NCI-H2227 treated with DMSO at 0.1 percent for 48 hours (cell line): ENCODE measurements around the gene SPEF2.

Source experiments
- DNase-seq: peaks from one replicate; lab custom pipeline; 2025; lab: John Stamatoyannopoulos, UW

Gene SPEF2

GRCh38 chr5:35617435-35618303, at the start of gene SPEF2:
Gene SPEF2, plus strand, starts transcription at chr5:35617863. Its CDS starts 135 bp downstream, at chr5:35617998.
- peak; percentile 93 for DNase-seq

GRCh38 chr5:35575578-35575977, 42.1 kb upstream of the SPEF2 start:
- DNase-seq: no peak

GRCh38 chr5:35587419-35587818, 30.2 kb upstream of the SPEF2 start:
- no peak for DNase-seq

- no peak for DNase-seq
These were observed 24.3 kb upstream of the SPEF2 start for GRCh38 chr5:35593338-35593737.

- no peak for DNase-seq
These were observed 18.8 kb upstream of the SPEF2 start for GRCh38 chr5:35598707-35599370.

GRCh38 chr5:35600591-35600990, 17.1 kb upstream of the SPEF2 start:
- no peak for DNase-seq

GRCh38 chr5:35608881-35609779, 8.5 kb upstream of the SPEF2 start:
- DNase-seq: no peak

GRCh38 chr5:35617060-35617434, 616 bp upstream of the SPEF2 start:
- DNase-seq: no peak

GRCh38 chr5:35618304-35618636, 607 bp downstream of the SPEF2 start:
- DNase-seq: no peak

- no peak for DNase-seq
These were observed 1.1 kb downstream of the SPEF2 start for GRCh38 chr5:35618781-35619180.

GRCh38 chr5:35622974-35623373, 5.3 kb downstream of the SPEF2 start:
- no peak for DNase-seq

GRCh38 chr5:35623991-35624390, 6.3 kb downstream of the SPEF2 start:
- no peak for DNase-seq

GRCh38 chr5:35626108-35626507, 8.4 kb downstream of the SPEF2 start:
- no peak for DNase-seq

GRCh38 chr5:35626553-35626952, 8.9 kb downstream of the SPEF2 start:
- DNase-seq: no peak

GRCh38 chr5:35634326-35634725, 16.7 kb downstream of the SPEF2 start:
- no peak for DNase-seq

GRCh38 chr5:35640623-35641022, 23.0 kb downstream of the SPEF2 start:
- DNase-seq: no peak

- DNase-seq: no peak
These were observed 26.9 kb downstream of the SPEF2 start for GRCh38 chr5:35644543-35644942.

GRCh38 chr5:35647128-35647527, 29.5 kb downstream of the SPEF2 start:
- DNase-seq: no peak

GRCh38 chr5:35647712-35648111, 30.0 kb downstream of the SPEF2 start:
- DNase-seq: no peak

- no peak for DNase-seq
These were observed 33.5 kb downstream of the SPEF2 start for GRCh38 chr5:35651002-35651756.

GRCh38 chr5:35656721-35657120, 39.1 kb downstream of the SPEF2 start:
- no peak for DNase-seq

GRCh38 chr5:35657877-35658276, 40.2 kb downstream of the SPEF2 start:
- DNase-seq: no peak
